Breast epithelium (tissue), 4 donors: ENCODE results near the gene PCBP4. TPM values are rescaled to one million over a fixed set of nuclear protein-coding genes. Genes with fewer than 3 reads are reported as not detected.
"Not testable (repeated sequence)": the region's sequence is repeated elsewhere in the genome, so short reads cannot be mapped to it uniquely, and the experiment has no call there.

Source experiments
- DNase-seq, 2 donors: peaks; one replicate each; pipeline ENCODE4 v3.0.0-alpha.2; 2019; ENCODE audit warnings: low spot score in 2 of 2
- H3K27ac ChIP-seq, 2 donors: fragments of 200-600 bp; sonication (generic) in 1 of 2; one replicate each; pipeline ENCODE4 v1.5.1; 2016 to 2019; ENCODE audit warnings: mild to moderate bottlenecking in 1 of 2
- H3K27me3 ChIP-seq, 2 donors: fragments of 200-600 bp; sonication (generic) in 1 of 2; one replicate each; pipeline versions ENCODE4 v1.5.1 to v1.6.0; 2017 to 2019; ENCODE audit warnings: control low read depth in 1 of 2, mild to moderate bottlenecking in 1 of 2
- H3K36me3 ChIP-seq: fragments of 200-600 bp; one replicate; pipeline ENCODE4 v1.5.1; 2019
- H3K4me1 ChIP-seq, 2 donors: fragments of 200-600 bp; sonication (generic); one replicate each; pipeline ENCODE4 v1.5.1; 2016 to 2019; ENCODE audit warnings: control low read depth in 1 of 2
- H3K4me3 ChIP-seq, 3 donors: fragments of 200-600 bp; sonication (generic); 1 replicate in 2 of 3; 2 replicates in 1 of 3; pipeline ENCODE4 v1.5.1; 2016 to 2019; ENCODE audit warnings: mild to moderate bottlenecking in 3 of 3, moderate library complexity in 2 of 3
- H3K9me3 ChIP-seq, 2 donors: fragments of 200-600 bp; sonication (generic) in 1 of 2; one replicate each; pipeline ENCODE4 v1.5.1; 2016 to 2019; ENCODE audit warnings: control low read depth in 1 of 2
- CTCF ChIP-seq, 3 donors: fragments of 450-650 bp; IDR thresholded peaks; one replicate each; pipeline ENCODE4 v1.5.1; 2016 to 2017; ENCODE audit warnings: antibody characterized with exemption in 3 of 3, mild to moderate bottlenecking in 3 of 3, moderate library complexity in 3 of 3
- POLR2A ChIP-seq: fragments of 450-650 bp; IDR thresholded peaks from one replicate; pipeline ENCODE4 v1.6.1; 2016; ENCODE audit warnings: antibody characterized with exemption, mild to moderate bottlenecking, moderate library complexity
- POLR2AphosphoS5 ChIP-seq, 3 donors: sonication (generic); formaldehyde crosslinking; IDR thresholded peaks; one replicate each; pipeline ENCODE4 v1.6.1; 2017; ENCODE audit warnings: antibody characterized with exemption in 3 of 3
- intact Hi-C: fragments of 100-400 bp; cut with DNase I; formaldehyde crosslinking; loops from one replicate; pipeline ENCODE4 v1.15.1; 2023; ENCODE audit warnings: low total_unique reads
- total RNA-seq, 3 donors: library from RNA; depleted of rRNA; stranded (reverse); fragments of >200 nt; gene quantifications; one replicate each; pipeline ENCODE4 v1.1.0, GENCODE V29; 2016

The PCBP4 gene
- total RNA-seq, 3 donors from 2014 or later = 36.2 to 51.8 (median 51.2) TPM

- DNase-seq = no peak
- H3K27me3 ChIP-seq = no peaks in the 10 kb centered on the region
- H3K27ac ChIP-seq = no peak overlapping the region
- no peaks in the 10 kb centered on the region for H3K9me3 ChIP-seq
- TF ChIP-seq POLR2A (no peak), CTCF (IDR thresholded peaks at IDR 0.05) (no peak), POLR2AphosphoS5 (IDR thresholded peaks at IDR 0.05) (no peak)
- H3K36me3 ChIP-seq = no peaks in the 10 kb centered on the region
- intact Hi-C loops = no loop called here
- H3K4me3 ChIP-seq = no peak overlapping the region
- no peaks in the 10 kb centered on the region for H3K4me1 ChIP-seq
Observed at GRCh38 chr3:51930439-51930838, 36.8 kb downstream of the PCBP4 start.

DNA sequence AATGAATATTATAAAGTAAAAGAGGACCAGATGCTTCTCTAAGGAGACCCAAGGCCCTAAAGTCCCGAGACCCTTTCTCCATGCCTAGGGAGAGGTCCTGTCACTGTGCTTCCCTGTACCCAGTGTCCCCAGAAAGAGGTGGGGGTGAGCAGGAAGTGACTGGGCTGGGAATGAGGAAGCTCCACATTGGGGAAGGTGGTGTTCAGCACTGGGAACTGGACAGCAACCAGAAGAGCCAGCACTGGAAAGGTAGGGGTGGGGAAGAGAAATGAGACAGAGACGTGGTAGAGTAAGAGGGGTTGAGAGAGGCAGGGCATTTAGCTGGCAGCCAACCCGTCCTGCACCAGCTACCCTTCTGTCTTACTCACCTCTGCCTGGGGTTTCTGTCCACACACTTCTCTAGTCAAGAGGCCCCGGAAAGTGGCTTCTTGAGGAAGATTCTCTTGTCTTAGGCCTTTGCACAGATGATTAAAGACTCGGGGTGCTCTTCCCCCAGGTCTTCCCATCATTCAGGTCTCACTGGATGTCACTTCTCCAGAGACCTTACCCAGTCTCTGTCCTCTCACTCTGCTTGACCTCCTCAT lies 37.7 kb downstream of the PCBP4 start:
- Histone ChIP-seq H3K27me3 (no peaks in the 10 kb centered on the region), H3K4me3 (no peak overlapping the region), H3K9me3 (no peaks in the 10 kb centered on the region), H3K4me1 (no peaks in the 10 kb centered on the region), H3K36me3 (no peaks in the 10 kb centered on the region), H3K27ac (no peak overlapping the region)
- DNase-seq = no peak
- intact Hi-C loops = no loop called here
- TF ChIP-seq CTCF (IDR thresholded peaks at IDR 0.05) (no peak), POLR2A (no peak), POLR2AphosphoS5 (IDR thresholded peaks at IDR 0.05) (no peak)

DNA sequence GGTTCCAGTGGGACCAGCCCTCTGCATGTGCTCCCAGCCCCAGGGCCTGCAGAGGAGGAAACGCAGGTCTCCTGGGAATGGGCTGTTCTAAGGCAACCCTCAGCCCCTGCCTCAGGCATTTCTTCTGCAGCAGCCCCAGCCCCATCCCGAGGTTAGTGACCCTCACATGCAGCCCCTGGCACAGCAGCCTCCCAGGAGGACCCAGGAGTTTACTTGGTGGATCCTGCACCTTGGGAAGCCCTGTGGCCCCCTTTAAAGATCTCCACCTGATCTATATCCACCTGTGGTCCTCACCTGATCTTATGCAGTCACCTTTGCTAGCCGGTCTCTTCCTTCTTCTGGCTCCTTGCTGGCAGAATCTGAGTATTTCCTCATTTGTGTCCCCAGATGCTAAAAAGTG lies 38.3 kb downstream of the PCBP4 start:
- H3K27me3 ChIP-seq, H3K9me3 ChIP-seq, H3K27ac ChIP-seq, intact Hi-C loops, H3K4me1 ChIP-seq, H3K36me3 ChIP-seq, DNase-seq, H3K4me3 ChIP-seq: not testable (repeated sequence)

DNA sequence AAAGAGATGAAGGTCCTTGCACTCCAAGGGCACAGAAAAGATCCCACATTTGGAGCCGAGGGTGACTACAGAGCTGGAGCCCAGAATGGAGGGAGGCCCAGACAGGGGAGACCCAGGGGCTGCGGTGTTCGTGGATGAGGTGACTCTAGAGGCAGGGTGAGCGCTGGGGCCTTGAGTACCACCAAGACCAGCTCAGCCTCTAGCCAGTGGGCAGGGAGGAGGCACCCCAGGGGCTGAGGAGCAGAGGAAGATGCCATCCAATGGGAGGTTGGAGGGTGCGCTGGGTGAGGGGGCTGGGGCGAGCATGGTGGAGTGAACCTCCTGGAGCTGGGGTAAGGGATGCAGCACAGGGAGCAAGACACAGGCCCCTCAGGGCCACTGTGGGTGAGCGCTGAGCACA lies 38.8 kb downstream of the PCBP4 start:
- H3K27me3 ChIP-seq = no peaks in the 10 kb centered on the region
- H3K36me3 ChIP-seq = no peaks in the 10 kb centered on the region
- no peak for TF ChIP-seq POLR2AphosphoS5 (IDR thresholded peaks at IDR 0.05)
- TF ChIP-seq POLR2A = no peak
- TF ChIP-seq CTCF (IDR thresholded peaks at IDR 0.05) = no peak
- H3K4me3 ChIP-seq = no peak overlapping the region
- intact Hi-C loops = no loop called here
- no peaks in the 10 kb centered on the region for H3K9me3 ChIP-seq
- H3K4me1 ChIP-seq = no peaks in the 10 kb centered on the region
- H3K27ac ChIP-seq = no peak overlapping the region
- no peak for DNase-seq

- Histone ChIP-seq H3K36me3 (no peaks in the 10 kb centered on the region), H3K27me3 (no peaks in the 10 kb centered on the region), H3K9me3 (no peaks in the 10 kb centered on the region), H3K27ac (no peak overlapping the region), H3K4me1 (no peaks in the 10 kb centered on the region), H3K4me3 (no peak overlapping the region)
- intact Hi-C loops = no loop called here
- no peak for TF ChIP-seq POLR2A
- TF ChIP-seq CTCF (IDR thresholded peaks at IDR 0.05) = no peak
- no peak for TF ChIP-seq POLR2AphosphoS5 (IDR thresholded peaks at IDR 0.05)
- DNase-seq = no peak
Observed at GRCh38 chr3:51927061-51927977, 39.9 kb downstream of the PCBP4 start.
